ENCODE data around the gene SLC38A3.

DNA sequence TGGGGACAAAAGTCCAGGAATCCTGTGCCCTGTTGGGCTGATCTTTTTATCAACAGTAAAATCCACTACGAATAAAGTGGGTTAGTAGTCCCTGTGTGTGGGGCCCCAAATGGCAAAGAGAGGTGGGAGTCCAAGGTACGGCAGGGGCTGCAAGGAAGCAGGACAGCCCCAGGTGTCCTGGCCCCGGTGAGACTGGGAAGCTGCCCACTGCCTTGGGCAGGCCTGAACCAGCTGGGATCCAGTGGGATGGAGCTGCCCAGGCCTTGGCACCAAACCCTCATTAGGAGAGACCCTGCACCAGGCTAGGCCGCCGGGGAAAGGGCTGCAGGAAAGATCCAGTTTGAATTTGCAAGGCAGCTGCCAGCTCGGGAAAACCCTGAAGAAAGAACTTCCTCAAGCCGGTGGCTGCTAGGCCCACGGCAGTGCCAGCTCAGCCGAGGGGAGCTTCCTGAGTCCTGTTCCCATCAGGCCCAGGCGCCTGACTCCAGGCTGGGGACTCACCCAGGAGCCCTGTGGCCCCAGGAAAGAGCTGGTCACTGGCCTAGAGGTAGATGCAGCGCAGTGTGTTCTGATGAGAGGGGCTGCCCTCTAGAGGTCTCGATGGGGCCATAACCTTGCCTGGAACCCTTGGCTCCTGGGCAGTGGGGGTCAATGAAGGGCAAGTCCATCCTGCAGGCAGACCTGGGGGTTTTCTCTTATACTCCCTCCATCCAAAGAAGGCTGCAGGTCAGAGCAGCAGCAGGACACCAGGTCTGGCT, 16.5 kb downstream of the SLC38A3 start:
- TF ChIP-seq, protein P1, sequence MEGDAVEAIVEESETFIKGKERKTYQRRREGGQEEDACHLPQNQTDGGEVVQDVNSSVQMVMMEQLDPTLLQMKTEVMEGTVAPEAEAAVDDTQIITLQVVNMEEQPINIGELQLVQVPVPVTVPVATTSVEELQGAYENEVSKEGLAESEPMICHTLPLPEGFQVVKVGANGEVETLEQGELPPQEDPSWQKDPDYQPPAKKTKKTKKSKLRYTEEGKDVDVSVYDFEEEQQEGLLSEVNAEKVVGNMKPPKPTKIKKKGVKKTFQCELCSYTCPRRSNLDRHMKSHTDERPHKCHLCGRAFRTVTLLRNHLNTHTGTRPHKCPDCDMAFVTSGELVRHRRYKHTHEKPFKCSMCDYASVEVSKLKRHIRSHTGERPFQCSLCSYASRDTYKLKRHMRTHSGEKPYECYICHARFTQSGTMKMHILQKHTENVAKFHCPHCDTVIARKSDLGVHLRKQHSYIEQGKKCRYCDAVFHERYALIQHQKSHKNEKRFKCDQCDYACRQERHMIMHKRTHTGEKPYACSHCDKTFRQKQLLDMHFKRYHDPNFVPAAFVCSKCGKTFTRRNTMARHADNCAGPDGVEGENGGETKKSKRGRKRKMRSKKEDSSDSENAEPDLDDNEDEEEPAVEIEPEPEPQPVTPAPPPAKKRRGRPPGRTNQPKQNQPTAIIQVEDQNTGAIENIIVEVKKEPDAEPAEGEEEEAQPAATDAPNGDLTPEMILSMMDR (IDR thresholded peaks at IDR 0.05): no peak; the same call in 1 of the 2 replicates
- TF ChIP-seq POLR2AphosphoS5 (IDR thresholded peaks at IDR 0.05; ENCODE audit: low read depth, low read length): no peak

Measured in Panc1 (cell line).